Loucy (cell line): Measurements from ENCODE around the gene SNX20.

Source experiments
- H2AFZ ChIP-seq: fragments of 200-600 bp; sonication (generic); 2 replicates; pipeline ENCODE4 v1.6.0; 2016; ENCODE audit warnings: antibody characterized with exemption, mild to moderate bottlenecking, low read length, moderate library complexity
- H3F3A ChIP-seq: fragments of 200-600 bp; 2 replicates; pipeline ENCODE4 v1.6.0; 2016; ENCODE audit warnings: antibody characterized with exemption, low read depth, mild to moderate bottlenecking
- H3K27me3 ChIP-seq: fragments of 200-600 bp; sonication (generic); 2 replicates; pipeline ENCODE4 v1.6.1; 2014; ENCODE audit warnings: low read length, mild to moderate bottlenecking; ENCODE audit not compliant: insufficient read depth, poor library complexity, severe bottlenecking
- H3K36me3 ChIP-seq: fragments of 200-600 bp; sonication (generic); 2 replicates; pipeline ENCODE4 v1.6.1; 2016; ENCODE audit warnings: low read length; ENCODE audit not compliant: insufficient read depth
- H3K4me1 ChIP-seq: fragments of 200-600 bp; sonication (generic); 2 replicates; pipeline ENCODE4 v1.5.1; 2014; ENCODE audit warnings: low read length, mild to moderate bottlenecking; ENCODE audit not compliant: insufficient read depth, poor library complexity, severe bottlenecking
- H3K4me2 ChIP-seq: fragments of 200-600 bp; sonication (generic); 2 replicates; pipeline ENCODE4 v1.6.0; 2014; ENCODE audit warnings: antibody characterized with exemption, low read length, low read depth, mild to moderate bottlenecking; ENCODE audit not compliant: poor library complexity, severe bottlenecking
- H3K4me3 ChIP-seq: fragments of 200-600 bp; sonication (generic); 2 replicates; pipeline ENCODE4 v1.5.1; 2014; ENCODE audit warnings: low read length, mild to moderate bottlenecking, mixed read lengths; ENCODE audit not compliant: poor library complexity, severe bottlenecking
- H3K79me2 ChIP-seq: fragments of 200-600 bp; sonication (generic); 2 replicates; pipeline ENCODE4 v1.6.1; 2014; ENCODE audit warnings: low read length; ENCODE audit not compliant: insufficient read depth
- H3K9ac ChIP-seq: fragments of 200-600 bp; sonication (generic); 2 replicates; pipeline ENCODE4 v1.6.0; 2014; ENCODE audit warnings: mild to moderate bottlenecking, low read depth, low read length, moderate library complexity; ENCODE audit not compliant: poor library complexity, severe bottlenecking
- H3K9me2 ChIP-seq: fragments of 200-600 bp; sonication (generic); replicated peaks from 2 replicates; pipeline ENCODE4 v1.6.1; 2016; ENCODE audit warnings: low read depth, low read length, mixed read lengths
- H3K9me3 ChIP-seq: fragments of 200-600 bp; sonication (generic); 2 replicates; pipeline ENCODE4 v1.6.1; 2014; ENCODE audit warnings: mild to moderate bottlenecking, antibody characterized with exemption, low read length, low read depth; ENCODE audit not compliant: insufficient read depth
- H4K20me1 ChIP-seq: fragments of 200-600 bp; sonication (generic); 2 replicates; pipeline ENCODE4 v1.6.0; 2014; ENCODE audit warnings: antibody characterized with exemption, low read length, mild to moderate bottlenecking; ENCODE audit not compliant: insufficient read depth, poor library complexity, severe bottlenecking
- CTCF ChIP-seq: fragments of 200-600 bp; sonication (generic); conservative IDR thresholded peaks from 2 replicates; pipeline ENCODE4 v1.5.1; 2014; ENCODE audit warnings: mild to moderate bottlenecking, antibody characterized with exemption, low read length
- EZH2phosphoT487 ChIP-seq: fragments of 200-600 bp; IDR thresholded peaks from 2 replicates; pipeline ENCODE4 v1.6.1; 2018; ENCODE audit warnings: antibody characterized with exemption, mild to moderate bottlenecking, moderate library complexity, borderline replicate concordance

SNX20 gene

GRCh38 chr16:50624449-50624970 is 56.6 kb downstream of the SNX20 start:
- no peak overlapping the region for H2AFZ ChIP-seq
- no peaks in the 10 kb centered on the region for H3K79me2 ChIP-seq
- no peak overlapping the region for H3K4me3 ChIP-seq

GRCh38 chr16:50622643-50623369 is 58.3 kb downstream of the SNX20 start:
- Histone ChIP-seq H3K4me1 (peaks cover 12% of the 10 kb centered on the region), H2AFZ (no peak overlapping the region), H3K79me2 (no peaks in the 10 kb centered on the region), H3K27me3 (no peaks in the 10 kb centered on the region), H3K9me2 (no peaks in the 10 kb centered on the region), H3K4me3 (no peak overlapping the region), H3K9me3 (no peaks in the 10 kb centered on the region), H3K36me3 (no peaks in the 10 kb centered on the region), H3K4me2 (no peak overlapping the region), H4K20me1 (no peaks in the 10 kb centered on the region), H3F3A (no peaks in the 10 kb centered on the region), H3K9ac (no peak overlapping the region)
- TF ChIP-seq EZH2phosphoT487 (no peak), CTCF (no peak)

More at GRCh38 chr16:50624449-50624970, 56.6 kb downstream of the SNX20 start:
- Histone ChIP-seq H3K36me3 (no peaks in the 10 kb centered on the region), H3K9ac (no peak overlapping the region), H3K9me3 (no peaks in the 10 kb centered on the region), H3F3A (no peaks in the 10 kb centered on the region), H3K4me2 (no peak overlapping the region), H3K4me1 (peaks cover 12% of the 10 kb centered on the region), H4K20me1 (no peaks in the 10 kb centered on the region), H3K9me2 (no peaks in the 10 kb centered on the region), H3K27me3 (no peaks in the 10 kb centered on the region)
- TF ChIP-seq CTCF: no peak
- no peak for TF ChIP-seq EZH2phosphoT487

- Histone ChIP-seq H3F3A (no peaks in the 10 kb centered on the region), H3K9me3 (no peaks in the 10 kb centered on the region), H3K4me1 (peaks cover 6% of the 10 kb centered on the region), H2AFZ (no peak overlapping the region), H3K9me2 (no peaks in the 10 kb centered on the region), H4K20me1 (no peaks in the 10 kb centered on the region), H3K27me3 (no peaks in the 10 kb centered on the region), H3K4me3 (no peak overlapping the region), H3K9ac (no peak overlapping the region), H3K4me2 (no peak overlapping the region), H3K79me2 (no peaks in the 10 kb centered on the region), H3K36me3 (no peaks in the 10 kb centered on the region)
- TF ChIP-seq CTCF: no peak
- TF ChIP-seq EZH2phosphoT487: no peak
These were observed 59.1 kb downstream of the SNX20 start for GRCh38 chr16:50622029-50622428.
